Hypothalamus (tissue), 51 donors: ENCODE measurements around the gene GPR87.

Source experiments
- DNase-seq, 51 donors: peaks; one replicate each; lab custom pipeline; 2025; lab: John Stamatoyannopoulos, UW

The GPR87 gene

GRCh38 chr3:151318313-151318712 lies 1.7 kb upstream of the GPR87 start:
- no peak for DNase-seq

GRCh38 chr3:151315846-151316245 lies 774 bp downstream of the GPR87 start:
- DNase-seq = no peak

GRCh38 chr3:151315136-151315535 lies 1.5 kb downstream of the GPR87 start:
- DNase-seq = no peak

GRCh38 chr3:151314593-151314992 lies 2.0 kb downstream of the GPR87 start:
- no peak for DNase-seq

GRCh38 chr3:151314137-151314536 lies 2.5 kb downstream of the GPR87 start:
- no peak for DNase-seq

GRCh38 chr3:151312972-151313371 lies 3.6 kb downstream of the GPR87 start:
- DNase-seq = no peak

GRCh38 chr3:151309566-151309965 lies 7.1 kb downstream of the GPR87 start:
- DNase-seq = no peak

- DNase-seq = no peak
Measured at GRCh38 chr3:151307583-151308488, 8.8 kb downstream of the GPR87 start.

- no peak for DNase-seq
Measured at GRCh38 chr3:151307131-151307530, 9.5 kb downstream of the GPR87 start.

- DNase-seq = no peak
Measured at GRCh38 chr3:151306168-151306810, 10.3 kb downstream of the GPR87 start.

- DNase-seq = no peak
Measured at GRCh38 chr3:151305775-151306151, 10.9 kb downstream of the GPR87 start.

- peak in 11 of 51 donors; percentile 7 to 62 (median 18) for DNase-seq
Measured at GRCh38 chr3:151305060-151305774, 11.4 kb downstream of the GPR87 start.

GRCh38 chr3:151303751-151304150 lies 12.9 kb downstream of the GPR87 start:
- DNase-seq = no peak

GRCh38 chr3:151301787-151302186 lies 14.8 kb downstream of the GPR87 start:
- DNase-seq = no peak

- no peak for DNase-seq
Measured at GRCh38 chr3:151300539-151300938, 16.1 kb downstream of the GPR87 start.

GRCh38 chr3:151299006-151299405 lies 17.6 kb downstream of the GPR87 start:
- DNase-seq = no peak

- no peak for DNase-seq
Measured at GRCh38 chr3:151297429-151297828, 19.2 kb downstream of the GPR87 start.

- no peak for DNase-seq
Measured at GRCh38 chr3:151296226-151296625, 20.4 kb downstream of the GPR87 start.

- DNase-seq = peak in 1 of 51 donors; percentile 13
Measured at GRCh38 chr3:151293127-151293526, 23.5 kb downstream of the GPR87 start.

- peak in 1 of 51 donors; percentile 27 for DNase-seq
Measured at GRCh38 chr3:151290673-151291072, 25.9 kb downstream of the GPR87 start.

GRCh38 chr3:151289445-151289844 lies 27.2 kb downstream of the GPR87 start:
- no peak for DNase-seq
